Stimulated activated CD4-positive, alpha-beta T cell treated with anti-CD3 and anti-CD28 coated beads, Interleukin-1b, Interleukin-23, amount 100 ng/mL, for 48 hours (primary cell): Measurements from ENCODE around the gene SLC66A2.

Source experiments
- DNase-seq: peaks from one replicate; pipeline ENCODE4 v3.0.0-alpha.2; 2020

The SLC66A2 gene

DNA sequence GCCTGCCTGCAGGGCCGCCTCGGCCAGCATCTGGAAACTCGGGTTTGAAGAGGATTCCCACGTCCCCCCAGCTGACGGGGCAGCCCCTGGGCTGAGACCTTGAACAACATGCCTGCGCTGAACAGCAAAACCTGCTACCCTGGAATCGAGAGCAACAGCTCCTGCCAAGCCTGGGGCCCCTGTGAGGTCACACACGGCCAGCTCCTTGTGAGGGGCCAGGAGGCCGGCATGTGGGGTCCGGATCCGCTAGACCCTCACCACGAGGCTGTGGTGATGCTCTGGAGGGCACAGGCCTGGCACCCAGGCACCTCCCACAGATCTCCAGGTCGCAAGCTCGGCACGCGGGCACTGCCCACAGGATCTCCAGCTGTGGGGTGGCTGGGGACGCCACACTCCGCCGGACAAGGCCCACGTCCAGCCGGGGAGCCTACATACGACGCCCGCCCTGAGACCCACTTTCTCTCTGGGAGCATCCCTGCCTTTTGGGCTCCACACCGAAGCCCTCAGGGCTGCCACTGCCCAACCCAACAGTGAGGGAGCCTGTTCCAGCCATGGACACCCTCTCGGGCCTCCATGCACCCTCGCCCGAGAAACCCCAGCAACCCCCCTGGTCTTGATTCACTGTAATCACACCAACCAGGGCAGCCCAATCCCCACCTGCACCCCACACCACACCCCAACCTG, 34.1 kb downstream of the SLC66A2 start:
- DNase-seq, result no peak

- no peak for DNase-seq
Observed at GRCh38 chr18:79916546-79917168, 34.8 kb downstream of the SLC66A2 start.

DNA sequence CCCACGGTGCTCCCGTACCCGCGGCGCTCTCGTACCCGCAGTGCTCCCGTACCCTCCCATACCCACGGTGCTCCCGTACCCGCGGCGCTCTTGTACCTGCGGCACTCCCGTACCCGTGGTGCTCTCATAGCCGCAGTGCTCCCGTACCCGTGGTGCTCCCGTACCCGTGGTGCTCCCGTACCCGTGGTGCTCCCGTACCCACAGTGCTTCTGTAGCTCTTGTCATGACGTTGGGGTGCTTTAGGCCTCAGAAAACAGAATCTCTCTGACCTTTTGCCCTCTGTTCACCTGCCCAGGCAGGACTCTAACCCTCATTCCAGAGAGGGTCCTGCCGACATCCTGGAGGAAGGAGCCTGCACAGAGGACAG, 35.3 kb downstream of the SLC66A2 start:
- DNase-seq, result no peak

- DNase-seq, result no peak
Observed at GRCh38 chr18:79915161-79916127, 36.0 kb downstream of the SLC66A2 start.

DNA sequence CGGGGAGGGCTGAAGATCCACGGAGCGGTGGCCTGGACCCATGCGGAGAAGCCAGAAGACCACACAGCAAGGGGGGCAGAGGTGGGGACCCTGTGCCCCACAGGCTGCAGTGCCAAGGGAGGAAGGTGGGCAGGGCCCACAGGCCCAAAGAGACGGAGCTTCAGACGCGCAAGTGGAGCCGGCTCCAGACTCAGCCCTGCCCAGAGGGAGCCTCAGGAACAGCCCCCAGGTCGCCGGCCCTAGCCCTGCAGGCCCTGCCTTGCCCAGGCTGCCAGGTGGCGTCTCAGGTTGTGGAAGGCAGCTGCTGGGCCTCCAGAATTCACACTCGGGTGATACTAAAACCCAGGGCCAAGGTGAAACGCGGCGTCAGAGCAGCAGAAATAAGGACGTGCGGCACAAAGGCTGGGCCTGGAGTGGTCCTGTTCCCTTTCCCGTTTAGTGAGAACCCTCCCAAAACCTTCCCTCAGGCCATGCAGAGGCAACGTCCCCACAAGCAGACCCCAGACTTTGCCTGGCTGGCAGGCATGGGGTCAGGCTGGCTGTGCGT, 36.8 kb downstream of the SLC66A2 start:
- DNase-seq, result no peak

- DNase-seq, result no peak
Observed at GRCh38 chr18:79912994-79913831, 38.2 kb downstream of the SLC66A2 start.

GRCh38 chr18:79912409-79912991, 39.0 kb downstream of the SLC66A2 start:
- DNase-seq, result peak; percentile 49

DNA sequence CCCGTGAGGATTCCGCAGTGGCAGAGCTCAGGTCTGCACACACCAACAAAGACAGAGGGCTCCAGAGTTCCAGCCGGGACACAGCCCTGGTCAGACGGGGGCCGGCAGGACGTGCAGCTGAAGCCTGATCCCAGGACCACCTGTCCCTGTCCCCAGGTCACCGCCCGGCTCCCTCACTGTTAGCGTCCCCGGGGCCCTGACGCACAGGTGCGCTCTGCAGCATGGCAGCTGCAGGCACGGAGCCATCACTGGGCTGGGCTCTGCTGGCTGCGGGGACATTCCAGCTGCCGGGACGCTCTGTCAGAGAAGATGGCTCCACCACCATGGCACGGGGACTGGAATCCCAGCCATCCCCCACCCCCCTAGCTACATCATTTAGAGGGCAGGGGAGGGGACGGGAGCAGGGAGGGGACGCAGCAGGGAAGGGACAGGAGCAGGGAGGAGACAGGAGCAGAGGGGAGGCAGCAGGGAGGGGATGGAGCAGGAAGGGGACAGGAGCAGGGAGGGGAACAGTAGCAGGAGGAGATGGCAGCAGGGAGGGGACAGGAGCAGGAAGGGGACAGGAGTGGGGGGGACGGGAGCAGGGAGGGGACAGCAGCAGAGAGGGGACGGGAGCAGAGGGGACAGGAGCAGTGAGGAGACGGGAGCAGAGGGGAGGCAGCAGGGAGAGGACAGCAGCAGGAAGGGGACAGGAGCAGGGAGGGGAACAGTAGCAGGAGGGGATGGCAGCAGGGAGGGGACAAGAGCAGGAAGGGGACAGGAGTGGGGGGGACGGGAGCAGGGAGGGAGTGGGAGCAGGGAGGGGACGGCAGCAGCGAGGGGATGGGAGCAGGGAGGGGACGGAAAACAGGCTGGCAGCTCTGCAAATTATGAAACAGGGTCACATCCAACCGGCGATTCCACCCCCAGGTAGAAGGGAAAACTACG, 39.8 kb downstream of the SLC66A2 start:
- DNase-seq, result no peak

DNA sequence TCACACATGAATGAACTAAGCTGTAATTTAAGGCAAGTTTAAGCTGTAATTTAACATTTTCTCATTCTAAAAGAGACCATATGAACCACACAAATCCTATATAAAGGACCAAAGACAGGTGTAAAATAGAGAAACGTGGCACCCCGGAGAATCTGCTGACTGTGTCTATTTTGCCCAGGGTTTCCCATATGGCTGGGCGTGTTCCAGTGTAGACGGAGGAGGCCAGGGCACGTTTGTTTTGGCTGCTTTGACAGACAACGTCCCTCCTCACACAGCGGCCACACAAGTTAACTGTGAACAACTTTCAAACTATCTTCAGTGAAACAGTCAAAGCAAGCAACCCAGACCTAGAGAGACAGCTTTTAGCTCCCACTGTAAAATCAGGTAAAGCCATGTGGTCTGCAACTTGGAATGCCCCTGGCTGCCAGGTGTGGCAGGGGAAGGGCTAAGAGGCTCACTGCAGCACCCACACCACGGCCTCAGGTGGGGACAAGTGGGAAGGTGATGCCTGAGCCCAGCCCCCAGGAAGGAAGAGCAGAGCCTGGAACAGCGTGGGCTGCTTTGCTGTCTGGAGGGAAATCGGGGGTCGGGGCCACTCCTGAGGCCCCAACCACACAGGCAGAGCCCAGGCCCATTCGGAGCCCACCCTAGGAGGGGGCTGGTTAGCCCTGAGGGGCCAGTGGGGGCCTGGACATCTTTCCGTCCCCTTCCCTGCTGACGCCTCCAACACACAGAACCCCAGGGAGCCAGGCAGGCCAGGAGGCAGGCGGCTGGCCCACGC, 40.7 kb downstream of the SLC66A2 start:
- DNase-seq, result no peak

DNA sequence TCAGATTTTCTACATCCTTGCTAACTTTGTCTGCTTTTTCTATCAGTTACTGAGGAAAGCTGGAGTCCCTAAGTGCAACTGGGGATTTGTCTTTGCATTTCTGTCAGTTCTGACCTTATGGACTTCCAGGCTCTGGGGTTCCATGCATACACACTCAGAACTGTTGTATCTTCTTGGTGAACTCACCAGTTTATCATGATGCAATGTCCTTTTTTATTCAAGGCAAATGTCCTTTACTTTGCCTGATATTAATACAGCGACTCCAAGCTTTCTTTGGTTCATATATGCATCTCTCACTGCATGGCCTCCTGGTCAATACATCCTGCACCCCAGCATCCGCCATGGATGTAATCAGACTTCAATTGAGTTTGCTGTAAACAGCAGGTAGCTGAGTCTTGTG, 44.7 kb downstream of the SLC66A2 start:
- no peak for DNase-seq

DNA sequence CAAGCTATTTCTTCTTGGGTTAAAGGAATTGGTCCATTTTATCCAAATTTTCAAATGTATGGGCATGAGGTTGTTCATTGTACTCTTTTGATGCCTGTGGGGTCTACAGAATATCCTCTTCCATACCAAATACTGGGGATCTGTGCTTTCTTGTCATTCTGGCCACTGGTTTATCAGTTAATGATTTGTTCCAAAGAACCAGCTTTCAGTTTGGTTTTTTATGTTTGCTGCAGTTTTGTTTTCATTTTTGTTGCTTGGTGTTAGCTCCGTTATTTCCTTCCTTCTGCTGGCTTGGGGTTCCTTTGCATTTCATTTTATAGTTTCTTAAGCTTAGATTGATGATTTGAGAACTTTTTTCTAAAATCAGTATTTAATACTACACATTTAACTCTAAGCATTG, 45.5 kb downstream of the SLC66A2 start:
- no peak for DNase-seq

DNA sequence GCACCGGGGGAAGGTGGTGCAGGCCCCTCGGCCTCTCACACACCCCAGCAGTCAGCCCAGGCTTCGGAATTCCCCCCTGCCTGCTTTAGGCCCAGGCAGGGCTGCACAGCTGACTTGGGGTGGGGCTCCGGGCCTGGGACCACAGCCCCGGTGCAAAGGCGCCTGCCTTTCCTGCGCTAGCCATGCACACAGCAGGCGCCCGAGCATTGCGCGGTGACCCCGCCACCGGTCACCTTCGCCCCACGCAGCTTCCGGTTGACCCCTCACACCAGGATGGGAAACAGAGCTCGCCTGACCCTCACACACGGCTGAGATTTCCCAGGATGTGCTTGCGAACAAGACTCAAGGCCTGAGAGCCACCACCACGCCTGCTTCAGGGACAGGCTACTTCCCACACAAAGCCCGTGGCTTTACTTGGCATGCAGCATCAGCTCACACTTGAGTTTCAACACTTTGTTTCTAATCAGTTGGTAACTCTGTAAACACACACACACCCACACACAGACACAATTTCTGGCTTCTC, 46.0 kb downstream of the SLC66A2 start:
- DNase-seq, result no peak

GRCh38 chr18:79904357-79905147, 46.9 kb downstream of the SLC66A2 start:
- no peak for DNase-seq

GRCh38 chr18:79903787-79904356, 47.6 kb downstream of the SLC66A2 start:
- no peak for DNase-seq

DNA sequence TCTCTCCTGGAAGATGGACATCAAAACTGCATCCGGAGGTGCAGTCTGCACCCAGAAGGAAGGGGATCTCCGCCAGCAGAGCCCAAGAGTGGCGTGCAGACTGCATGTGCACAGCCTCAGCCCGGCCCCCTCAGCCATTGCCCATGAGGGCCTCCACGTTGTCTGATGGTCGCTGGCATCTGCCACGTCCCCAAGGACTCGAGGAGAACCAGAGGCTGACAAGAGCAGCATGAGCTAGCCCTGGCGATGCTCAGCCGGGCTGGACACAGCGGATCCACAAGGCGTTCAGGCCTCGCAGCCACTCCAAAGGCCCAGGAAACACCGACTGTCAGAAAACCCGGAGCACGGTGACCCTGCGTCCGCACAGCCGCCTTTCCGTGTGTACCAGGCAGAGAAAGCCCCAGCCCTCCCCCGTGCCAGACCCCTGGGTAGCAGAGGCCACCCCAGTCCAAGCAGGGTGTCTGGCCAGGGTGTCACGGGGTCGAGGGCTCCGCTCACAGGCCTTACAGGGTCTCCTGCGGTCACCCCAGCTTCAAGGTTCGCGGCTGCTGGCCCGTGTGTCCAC, 48.3 kb downstream of the SLC66A2 start:
- no peak for DNase-seq

- DNase-seq, result no peak
Observed at GRCh38 chr18:79902640-79903039, 48.8 kb downstream of the SLC66A2 start.

- no peak for DNase-seq
Observed at GRCh38 chr18:79902075-79902474, 49.4 kb downstream of the SLC66A2 start.

- DNase-seq, result no peak
Observed at GRCh38 chr18:79901665-79902064, 49.8 kb downstream of the SLC66A2 start.
